HCT116 (cell line): ENCODE results near the gene NCOA1. TPM values are rescaled to one million over a fixed set of nuclear protein-coding genes. Genes with fewer than 3 reads are reported as not detected.

Experiments used
- ATAC-seq: fragments of 200-7000 bp; cut with Tn5 transposase; 2 replicates; pipeline ENCODE4 v1.9.1; 2020; ENCODE audit warnings: mild to moderate bottlenecking, moderate library complexity
- BruUV-seq: library from RNA; stranded (reverse); fragments of 400-500 nt; replicated peaks from 2 replicates; lab custom pipeline; 2021; lab: Mats Ljungman, UMichigan
- CTCF ChIA-PET: fragments of 300-600 bp; sonication (Branson Sonifier 250); formaldehyde crosslinking; loops from one replicate; lab custom pipeline; 2021; ENCODE audit warnings: antibody characterized with exemption; lab: Charles Lee
- POLR2A ChIA-PET: fragments of 300-600, 350-600 bp; sonication (Branson Sonifier 250); formaldehyde crosslinking; loops from one replicate; lab custom pipeline; 2021; ENCODE audit warnings: antibody characterized with exemption; lab: Charles Lee
- RAD21 ChIA-PET, 2 experiments: fragments of 300-600 bp; sonication (Branson Sonifier 250); formaldehyde crosslinking; loops; one replicate each; lab custom pipeline; 2023; ENCODE audit warnings: low total read pairs in 2 of 2; ENCODE audit not compliant: uncharacterized antibody in 2 of 2, unreplicated experiment in 2 of 2, low non-redundant PET in 1 of 2; lab: Charles Lee
- DNase-seq: peaks from one replicate; pipeline ENCODE4 v3.0.0-alpha.2; 2010; ENCODE audit warnings: low read depth, low spot score
- H2AFZ ChIP-seq: fragments of 200-600 bp; shearing (Covaris generic), sonication (generic); 2 replicates; pipeline ENCODE4 v1.6.1; 2017; ENCODE audit warnings: low read depth, mixed run types, mixed read lengths, antibody characterized with exemption, low read length; ENCODE audit not compliant: poor library complexity, severe bottlenecking
- H3K27ac ChIP-seq: 2 replicates; pipeline ENCODE4 v1.5.1; 2012; ENCODE audit warnings: low read depth, low read length
- H3K27me3 ChIP-seq: fragments of 200-600 bp; sonication (generic); 2 replicates; pipeline ENCODE4 v1.6.1; 2016; ENCODE audit warnings: mixed run types, low read length, mixed read lengths; ENCODE audit not compliant: insufficient read depth
- H3K36me3 ChIP-seq, 2 experiments: fragments of 200-500 bp in 1 of 2; fragments of 200-600 bp in 1 of 2; sonication (Bioruptor generic) in 1 of 2; sonication (generic) in 1 of 2; 2 replicates each; pipeline versions ENCODE4 v1.5.1 to v1.6.1; 2014 to 2016; ENCODE audit warnings: low read length in 2 of 2, inconsistent platforms in 1 of 2, mixed read lengths in 1 of 2, mixed run types in 1 of 2; ENCODE audit not compliant: insufficient read depth in 2 of 2, control insufficient read depth in 1 of 2
- H3K4me1 ChIP-seq, 2 experiments: fragments of 200-600 bp in 1 of 2; sonication (generic) in 1 of 2; 2 replicates each; pipeline versions ENCODE4 v1.5.1 to v1.6.1; 2012 to 2017; ENCODE audit warnings: low read length in 2 of 2, inconsistent platforms in 1 of 2, mild to moderate bottlenecking in 1 of 2, mixed read lengths in 1 of 2, mixed run types in 1 of 2, moderate library complexity in 1 of 2; ENCODE audit not compliant: insufficient read depth in 2 of 2, control insufficient read depth in 1 of 2
- H3K4me2 ChIP-seq: fragments of 200-600 bp; sonication (generic); 2 replicates; pipeline ENCODE4 v1.6.1; 2017; ENCODE audit warnings: mixed run types, low read length, mixed read lengths
- H3K4me3 ChIP-seq, 2 experiments: fragments of 200-600 bp in 1 of 2; sonication (generic) in 1 of 2; replicated peaks in 1 of 2; 2 replicates each; pipeline ENCODE4 v1.5.1; 2011 to 2016; ENCODE audit warnings: low read length in 2 of 2, control low read depth in 1 of 2, low read depth in 1 of 2, mild to moderate bottlenecking in 1 of 2, mixed read lengths in 1 of 2, mixed run types in 1 of 2
- H3K79me2 ChIP-seq: fragments of 200-600 bp; sonication (generic); 2 replicates; pipeline ENCODE4 v1.6.1; 2017; ENCODE audit warnings: mild to moderate bottlenecking, mixed run types, low read length, moderate library complexity, mixed read lengths; ENCODE audit not compliant: insufficient read depth
- H3K9ac ChIP-seq: fragments of 200-600 bp; sonication (generic); 2 replicates; pipeline ENCODE4 v1.6.1; 2016; ENCODE audit warnings: low read length, mixed read lengths
- H3K9me2 ChIP-seq: fragments of 200-600 bp; sonication (generic), shearing (Covaris generic); 2 replicates; pipeline ENCODE4 v1.6.1; 2017; ENCODE audit warnings: mixed run types, mild to moderate bottlenecking, moderate library complexity; ENCODE audit not compliant: insufficient read depth
- H3K9me3 ChIP-seq, 2 experiments: fragments of 200-500 bp in 1 of 2; fragments of 200-600 bp in 1 of 2; sonication (Bioruptor generic) in 1 of 2; sonication (generic) in 1 of 2; 2 replicates each; pipeline ENCODE4 v1.6.1; 2014 to 2017; ENCODE audit warnings: low read length in 2 of 2, mixed read lengths in 2 of 2, inconsistent platforms in 1 of 2, low read depth in 1 of 2, mild to moderate bottlenecking in 1 of 2, mixed run types in 1 of 2, moderate library complexity in 1 of 2; ENCODE audit not compliant: control insufficient read depth in 1 of 2, insufficient read depth in 1 of 2
- H4K20me1 ChIP-seq: fragments of 200-600 bp; sonication (generic), shearing (Covaris generic); 2 replicates; pipeline ENCODE4 v1.6.1; 2017; ENCODE audit warnings: mixed run types, mild to moderate bottlenecking, moderate library complexity; ENCODE audit not compliant: insufficient read depth
- ATF3 ChIP-seq: IDR thresholded peaks from 2 replicates; pipeline ENCODE4 v1.6.1; 2012
- CBX3 ChIP-seq: IDR thresholded peaks from 2 replicates; pipeline ENCODE4 v1.6.1; 2012; ENCODE audit warnings: low read depth
- CTCF ChIP-seq, 3 experiments: fragments of 200-600 bp in 1 of 3; sonication (generic) in 1 of 3; IDR thresholded peaks in 2 of 3; conservative IDR thresholded peaks in 1 of 3; 2 replicates each; pipeline ENCODE4 v1.5.1; 2012 to 2017; ENCODE audit warnings: low read depth in 2 of 3, low read length in 2 of 3, antibody characterized with exemption in 1 of 3, borderline replicate concordance in 1 of 3, control low read depth in 1 of 3, mild to moderate bottlenecking in 1 of 3, mixed read lengths in 1 of 3, mixed run types in 1 of 3, moderate library complexity in 1 of 3; ENCODE audit not compliant: insufficient read depth in 1 of 3
- EGR1 ChIP-seq: IDR thresholded peaks from 2 replicates; pipeline ENCODE4 v1.6.1; 2012; ENCODE audit warnings: low read depth
- ELF1 ChIP-seq: IDR thresholded peaks from 2 replicates; pipeline ENCODE4 v1.6.1; 2012; ENCODE audit warnings: low read depth, borderline replicate concordance
- EZH2 ChIP-seq: fragments of 200-600 bp; sonication (generic); IDR thresholded peaks from 2 replicates; pipeline ENCODE4 v1.6.1; 2017; ENCODE audit warnings: antibody characterized with exemption, mixed run types
- FOSL1 ChIP-seq: IDR thresholded peaks from 2 replicates; pipeline ENCODE4 v1.6.1; 2012; ENCODE audit warnings: low read depth
- JUND ChIP-seq: IDR thresholded peaks from 2 replicates; pipeline ENCODE4 v1.6.1; 2012
- POLR2AphosphoS5 ChIP-seq: IDR thresholded peaks from 2 replicates; pipeline ENCODE4 v1.6.1; 2011; ENCODE audit warnings: mild to moderate bottlenecking, low read depth, low read length, moderate library complexity
- SIN3A ChIP-seq: IDR thresholded peaks from 2 replicates; pipeline ENCODE4 v1.6.1; 2012; ENCODE audit warnings: low read depth
- SP1 ChIP-seq: IDR thresholded peaks from 2 replicates; pipeline ENCODE4 v1.6.1; 2012; ENCODE audit warnings: low read depth
- TCF7L2 ChIP-seq: IDR thresholded peaks from 2 replicates; pipeline ENCODE4 v1.7.0; 2011; ENCODE audit warnings: borderline replicate concordance, inconsistent platforms; ENCODE audit not compliant: insufficient read depth, insufficient read length; ENCODE audit errors: extremely low read depth
- YY1 ChIP-seq: IDR thresholded peaks from 2 replicates; pipeline ENCODE4 v1.6.1; 2011; ENCODE audit warnings: low read length, low read depth, moderate library complexity, mild to moderate bottlenecking; ENCODE audit not compliant: insufficient replicate concordance; ENCODE audit errors: extremely low read depth
- ZBTB33 ChIP-seq: IDR thresholded peaks from 2 replicates; pipeline ENCODE4 v1.6.1; 2011; ENCODE audit warnings: mild to moderate bottlenecking, low read length, moderate library complexity; ENCODE audit not compliant: insufficient replicate concordance; ENCODE audit errors: extremely low read depth
- ZNF274 ChIP-seq: fragments of 200-500 bp; sonication (Bioruptor generic); IDR thresholded peaks from 2 replicates; pipeline ENCODE4 v1.6.1; 2014; ENCODE audit warnings: mild to moderate bottlenecking, low read depth, low read length, inconsistent platforms
- intact Hi-C: fragments of 100-400 bp; cut with micrococcal nuclease; formaldehyde crosslinking; loops from 2 replicates; pipeline ENCODE4 v1.10.0; 2022
- total RNA-seq: library from RNA; stranded (reverse); gene quantifications from one replicate; pipeline ENCODE4 v1.2.1, GENCODE V29; 2021; ENCODE audit not compliant: unreplicated experiment

Gene NCOA1
- total RNA-seq, 1 experiment from 2014 or later: 10.4 TPM

- no peak overlapping the region for H3K4me2 ChIP-seq
- H3K27ac ChIP-seq: no peak overlapping the region
- intact Hi-C loops: no loop called here
- no peak for DNase-seq
- peaks cover 0 to 3% of the 10 kb centered on the region in 2 experiments; a peak in 1 of 4 replicates for H3K36me3 ChIP-seq
- no TSS peak for BruUV-seq
- no peaks in the 10 kb centered on the region for H3K27me3 ChIP-seq
- H3K9ac ChIP-seq: no peak overlapping the region
- CTCF ChIA-PET: interaction anchor here (0.6 kb wide), 1 partner anchor 415 kb away, joined by 3 read pairs; no protein-coding TSS in a partner anchor
- H3K4me1 ChIP-seq: no peaks in the 10 kb centered on the region
- H2AFZ ChIP-seq: no peak overlapping the region
- RAD21 ChIA-PET: no interaction called here
- H3K9me2 ChIP-seq: no peaks in the 10 kb centered on the region
- no peak for ATAC-seq
- no peaks in the 10 kb centered on the region for H4K20me1 ChIP-seq
- no peak overlapping the region for H3K4me3 ChIP-seq
- H3K79me2 ChIP-seq: no peaks in the 10 kb centered on the region
- POLR2A ChIA-PET: no interaction called here
- no peaks in the 10 kb centered on the region for H3K9me3 ChIP-seq
- TF ChIP-seq ATF3 (no peak), CBX3 (no peak), SP1 (no peak), ZNF274 (no peak), POLR2AphosphoS5 (no peak), EGR1 (no peak), CTCF (IDR thresholded peaks at IDR 0.05 in 2 of 3, conservative IDR thresholded peaks at IDR 0.05 in 1 of 3; ENCODE audit: borderline replicate concordance in 1 of 3, insufficient read depth in 1 of 3, low read depth in 2 of 3, low read length in 2 of 3) (no peak), YY1 (no peak), FOSL1 (no peak), SIN3A (no peak), EZH2 (no peak), ZBTB33 (no peak), TCF7L2 (no peak), ELF1 (no peak), JUND (no peak)
These were observed 271.5 kb downstream of the NCOA1 start for GRCh38 chr2:24762518-24762917.
